ENCODE data around the gene KANTR.

KANTR gene

DNA sequence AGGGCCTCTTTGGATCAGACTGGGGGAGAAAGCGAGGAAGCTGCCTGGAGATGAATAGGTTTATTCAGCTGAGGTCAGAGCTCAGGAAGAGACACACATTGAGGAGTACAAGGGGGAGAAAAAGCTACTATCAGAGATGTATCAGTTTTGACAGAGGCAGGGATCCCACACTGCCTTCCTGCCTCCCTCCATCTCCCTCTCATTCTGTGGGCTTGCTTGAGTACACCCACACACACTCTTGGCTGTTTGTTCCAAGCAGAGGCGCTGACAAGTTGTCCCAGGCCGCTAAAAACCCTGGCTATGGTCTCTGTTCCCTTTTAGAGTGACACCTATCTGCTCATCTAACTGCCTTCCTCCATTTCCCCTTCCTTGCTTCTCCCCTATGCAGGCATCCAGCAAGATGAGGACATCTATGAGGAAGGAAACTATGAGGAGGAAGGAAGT lies 6.5 kb upstream of the KANTR start:
- Histone ChIP-seq H3K4me2 (ENCODE audit: low read depth, low read length, poor library complexity, severe bottlenecking) (no peak overlapping the region), H4K20me1 (ENCODE audit: low read depth, low read length) (no peaks in the 10 kb centered on the region), H3F3A (ENCODE audit: insufficient read depth) (no peaks in the 10 kb centered on the region), H3K36me3 (ENCODE audit: low read length) (no peaks in the 10 kb centered on the region), H3K27me3 (ENCODE audit: low read length) (no peaks in the 10 kb centered on the region), H3K9ac (ENCODE audit: low read length) (no peak overlapping the region), H3K27ac (ENCODE audit: low read depth, low read length) (no peak overlapping the region), H3K9me3 (ENCODE audit: insufficient read depth, low read length) (no peaks in the 10 kb centered on the region), H2AFZ (ENCODE audit: low read depth, low read length, severe bottlenecking) (no peak overlapping the region), H3K4me3 (ENCODE audit: insufficient read depth, low read length, poor library complexity, severe bottlenecking) (no peak overlapping the region), H3K79me2 (ENCODE audit: insufficient read depth, low read length) (peaks cover 14% of the 10 kb centered on the region; the same call in 1 of the 2 replicates), H3K9me2 (replicated peaks; ENCODE audit: insufficient read depth, low read length) (no peaks in the 10 kb centered on the region)
- no peak for TF ChIP-seq EZH2phosphoT487 (conservative IDR thresholded peaks at IDR 0.05; ENCODE audit: low read length)
- TF ChIP-seq, protein P1, sequence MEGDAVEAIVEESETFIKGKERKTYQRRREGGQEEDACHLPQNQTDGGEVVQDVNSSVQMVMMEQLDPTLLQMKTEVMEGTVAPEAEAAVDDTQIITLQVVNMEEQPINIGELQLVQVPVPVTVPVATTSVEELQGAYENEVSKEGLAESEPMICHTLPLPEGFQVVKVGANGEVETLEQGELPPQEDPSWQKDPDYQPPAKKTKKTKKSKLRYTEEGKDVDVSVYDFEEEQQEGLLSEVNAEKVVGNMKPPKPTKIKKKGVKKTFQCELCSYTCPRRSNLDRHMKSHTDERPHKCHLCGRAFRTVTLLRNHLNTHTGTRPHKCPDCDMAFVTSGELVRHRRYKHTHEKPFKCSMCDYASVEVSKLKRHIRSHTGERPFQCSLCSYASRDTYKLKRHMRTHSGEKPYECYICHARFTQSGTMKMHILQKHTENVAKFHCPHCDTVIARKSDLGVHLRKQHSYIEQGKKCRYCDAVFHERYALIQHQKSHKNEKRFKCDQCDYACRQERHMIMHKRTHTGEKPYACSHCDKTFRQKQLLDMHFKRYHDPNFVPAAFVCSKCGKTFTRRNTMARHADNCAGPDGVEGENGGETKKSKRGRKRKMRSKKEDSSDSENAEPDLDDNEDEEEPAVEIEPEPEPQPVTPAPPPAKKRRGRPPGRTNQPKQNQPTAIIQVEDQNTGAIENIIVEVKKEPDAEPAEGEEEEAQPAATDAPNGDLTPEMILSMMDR (IDR thresholded peaks at IDR 0.05; ENCODE audit: insufficient read depth, low read length, poor library complexity, severe bottlenecking), result no peak

GRCh38 chrX:53088136-53088974 lies 5.6 kb upstream of the KANTR start:
- peak overlapping the region; percentile 24 for H3K4me2 ChIP-seq (ENCODE audit: low read depth, low read length, poor library complexity, severe bottlenecking)
- H3K27me3 ChIP-seq (ENCODE audit: low read length), result no peaks in the 10 kb centered on the region
- H3K36me3 ChIP-seq (ENCODE audit: low read length), result no peaks in the 10 kb centered on the region
- no peak overlapping the region for H3K9ac ChIP-seq (ENCODE audit: low read length)
- H3K79me2 ChIP-seq (ENCODE audit: insufficient read depth, low read length), result 0 out of 2 replicates have a peak, but pooled peaks cover 5% of the 10 kb centered on the region
- H3F3A ChIP-seq (ENCODE audit: insufficient read depth), result peaks cover under 1% of the 10 kb centered on the region; the same call in 1 of the 2 replicates
- no peak overlapping the region for H3K27ac ChIP-seq (ENCODE audit: low read depth, low read length)
- no peaks in the 10 kb centered on the region for H4K20me1 ChIP-seq (ENCODE audit: low read depth, low read length)
- no peaks in the 10 kb centered on the region for H3K9me3 ChIP-seq (ENCODE audit: insufficient read depth, low read length)
- no peak overlapping the region for H3K4me3 ChIP-seq (ENCODE audit: insufficient read depth, low read length, poor library complexity, severe bottlenecking)
- no peak overlapping the region for H2AFZ ChIP-seq (ENCODE audit: low read depth, low read length, severe bottlenecking)
- TF ChIP-seq, protein P1 (IDR thresholded peaks at IDR 0.05; ENCODE audit: insufficient read depth, low read length, poor library complexity, severe bottlenecking), result no peak
- TF ChIP-seq EZH2phosphoT487 (conservative IDR thresholded peaks at IDR 0.05; ENCODE audit: low read length), result no peak
- H3K9me2 ChIP-seq (replicated peaks; ENCODE audit: insufficient read depth, low read length), result no peaks in the 10 kb centered on the region

GRCh38 chrX:53089224-53089842 lies 4.6 kb upstream of the KANTR start:
- H3K9me3 ChIP-seq (ENCODE audit: insufficient read depth, low read length), result no peaks in the 10 kb centered on the region
- no peak overlapping the region for H3K9ac ChIP-seq (ENCODE audit: low read length)
- H4K20me1 ChIP-seq (ENCODE audit: low read depth, low read length), result no peaks in the 10 kb centered on the region
- H3K4me3 ChIP-seq (ENCODE audit: insufficient read depth, low read length, poor library complexity, severe bottlenecking), result no peak overlapping the region
- 0 out of 2 replicates have a peak, but pooled peaks cover 1% of the 10 kb centered on the region for H3K79me2 ChIP-seq (ENCODE audit: insufficient read depth, low read length)
- H3F3A ChIP-seq (ENCODE audit: insufficient read depth), result peaks cover 4% of the 10 kb centered on the region
- no peak overlapping the region for H3K27ac ChIP-seq (ENCODE audit: low read depth, low read length)
- H3K9me2 ChIP-seq (replicated peaks; ENCODE audit: insufficient read depth, low read length), result no peaks in the 10 kb centered on the region
- H3K27me3 ChIP-seq (ENCODE audit: low read length), result no peaks in the 10 kb centered on the region
- H3K4me2 ChIP-seq (ENCODE audit: low read depth, low read length, poor library complexity, severe bottlenecking), result peak overlapping the region; percentile 24
- no peaks in the 10 kb centered on the region for H3K36me3 ChIP-seq (ENCODE audit: low read length)
- no peak for TF ChIP-seq EZH2phosphoT487 (conservative IDR thresholded peaks at IDR 0.05; ENCODE audit: low read length)
- TF ChIP-seq, protein P1 (IDR thresholded peaks at IDR 0.05; ENCODE audit: insufficient read depth, low read length, poor library complexity, severe bottlenecking), result peak; percentile 52
- H2AFZ ChIP-seq (ENCODE audit: low read depth, low read length, severe bottlenecking), result no peak overlapping the region
